NCI-H226 (cell line): ENCODE measurements around the gene ANO10.
A peak's percentile ranks its signal among the peaks of the same experiment; 100 is the strongest.

ENCODE experiments used
- DNase-seq: peaks from one replicate; pipeline ENCODE4 v3.0.0-alpha.2; 2015

Gene ANO10

DNA sequence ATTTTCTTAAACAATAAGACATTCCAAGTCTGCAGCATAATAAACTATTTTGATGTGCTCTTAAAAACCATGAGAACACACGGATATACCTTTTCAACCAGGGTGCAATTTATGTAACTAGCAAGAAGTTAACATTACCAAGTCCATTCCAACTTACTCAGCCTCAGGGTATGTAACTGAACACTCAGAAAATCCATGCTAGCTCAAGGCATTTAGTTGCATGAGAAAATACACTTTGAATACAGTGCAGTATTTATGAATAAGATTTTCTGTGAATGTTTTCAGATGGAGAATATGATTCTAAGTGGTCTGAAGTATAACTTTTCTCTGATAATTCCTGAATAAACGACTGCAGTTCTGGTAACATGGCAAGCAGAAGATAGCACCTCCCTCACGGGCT lies 211.2 kb downstream of the ANO10 start:
- no peak for DNase-seq

DNA sequence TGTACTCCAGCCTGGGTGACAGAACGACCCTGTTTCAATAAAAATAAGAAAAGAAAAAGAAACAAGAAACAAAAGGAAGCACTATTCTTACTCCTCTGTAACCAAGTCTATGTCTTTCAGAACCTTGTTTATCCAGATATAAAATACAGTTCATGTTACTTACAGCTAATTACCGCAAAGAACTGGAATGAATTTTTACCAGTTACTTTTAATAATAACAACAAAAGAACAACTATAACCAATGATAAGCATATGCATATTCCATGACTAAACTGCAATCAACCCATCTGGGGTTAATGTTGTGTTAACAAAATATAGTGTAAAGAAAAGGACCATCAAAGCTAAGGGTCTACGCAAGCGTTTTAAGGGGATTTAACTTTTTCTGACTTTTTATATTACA lies 212.3 kb downstream of the ANO10 start:
- no peak for DNase-seq

DNA sequence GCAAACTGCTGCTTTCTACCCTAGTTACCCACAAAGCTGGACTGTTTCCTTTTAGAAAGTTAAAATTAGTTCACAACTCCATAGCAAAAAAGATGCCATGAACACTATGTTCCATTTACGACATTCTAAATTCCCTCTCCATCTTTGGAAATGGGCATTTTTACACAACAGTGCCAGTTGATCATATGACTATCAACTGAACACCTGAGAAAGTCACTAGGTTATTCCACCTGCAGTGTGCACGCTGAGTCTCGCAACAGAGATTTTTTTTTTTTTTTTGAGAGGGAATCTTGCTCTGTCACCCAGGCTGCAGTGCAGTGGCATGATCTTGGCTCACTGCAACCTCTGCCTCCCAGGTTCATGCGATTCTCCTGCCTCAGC lies 215.2 kb downstream of the ANO10 start:
- no peak for DNase-seq

DNA sequence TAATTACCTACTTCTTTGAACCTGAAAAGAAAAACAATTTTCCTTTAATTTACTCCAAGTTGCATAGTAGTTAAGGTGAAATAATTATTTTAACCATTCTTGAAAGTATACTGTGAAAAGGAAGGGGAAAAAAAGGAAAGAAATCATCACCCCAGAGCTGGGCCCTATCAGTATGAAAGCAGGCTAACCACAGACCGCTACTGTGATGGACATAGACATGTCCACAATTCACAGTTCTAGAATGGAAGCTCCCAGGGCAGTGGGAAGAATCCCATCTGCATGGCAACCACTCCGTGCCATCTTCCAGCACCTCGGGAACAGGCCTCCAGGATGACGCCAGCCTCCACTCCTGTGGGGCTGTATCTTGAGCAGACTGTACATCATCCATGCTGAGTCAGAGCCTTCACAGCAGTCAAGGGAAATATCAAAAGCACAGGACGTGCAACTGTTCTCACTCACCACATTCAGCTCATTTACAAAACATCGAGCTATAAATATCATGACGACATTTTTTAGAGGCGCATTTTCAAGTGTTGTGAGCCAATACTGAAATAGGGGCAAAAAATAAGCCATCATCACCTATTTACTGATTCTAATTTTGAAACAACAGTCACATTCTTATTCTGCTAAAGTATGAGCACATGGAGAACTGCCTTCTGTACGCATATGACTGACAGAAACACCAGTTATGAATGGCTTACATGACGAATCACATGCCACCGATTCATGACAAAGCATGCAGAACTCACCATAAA lies 215.7 kb downstream of the ANO10 start:
- DNase-seq, result no peak

GRCh38 chr3:43400781-43401730 lies 220.8 kb downstream of the ANO10 start:
- no peak for DNase-seq

- DNase-seq, result no peak
Measured at GRCh38 chr3:43400167-43400566, 221.6 kb downstream of the ANO10 start.

DNA sequence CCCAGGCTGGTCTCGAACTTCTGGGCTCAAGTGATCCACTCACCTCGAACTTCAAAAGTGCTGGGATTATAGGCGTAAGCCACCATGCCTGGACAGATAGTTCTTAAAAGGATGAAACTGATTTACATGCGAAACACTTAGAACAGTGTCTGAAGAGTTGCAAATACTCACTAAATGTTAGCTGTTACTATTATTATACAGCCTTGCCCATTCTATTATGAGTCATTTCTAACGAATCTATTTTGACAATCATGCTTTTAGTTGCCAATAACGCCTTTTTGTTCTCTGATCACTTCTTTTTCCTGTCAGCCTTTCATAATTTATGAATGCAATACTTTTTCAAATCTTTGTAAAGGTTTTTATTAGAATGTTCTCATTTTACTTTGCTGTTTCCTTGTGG lies 222.8 kb downstream of the ANO10 start:
- DNase-seq, result no peak

DNA sequence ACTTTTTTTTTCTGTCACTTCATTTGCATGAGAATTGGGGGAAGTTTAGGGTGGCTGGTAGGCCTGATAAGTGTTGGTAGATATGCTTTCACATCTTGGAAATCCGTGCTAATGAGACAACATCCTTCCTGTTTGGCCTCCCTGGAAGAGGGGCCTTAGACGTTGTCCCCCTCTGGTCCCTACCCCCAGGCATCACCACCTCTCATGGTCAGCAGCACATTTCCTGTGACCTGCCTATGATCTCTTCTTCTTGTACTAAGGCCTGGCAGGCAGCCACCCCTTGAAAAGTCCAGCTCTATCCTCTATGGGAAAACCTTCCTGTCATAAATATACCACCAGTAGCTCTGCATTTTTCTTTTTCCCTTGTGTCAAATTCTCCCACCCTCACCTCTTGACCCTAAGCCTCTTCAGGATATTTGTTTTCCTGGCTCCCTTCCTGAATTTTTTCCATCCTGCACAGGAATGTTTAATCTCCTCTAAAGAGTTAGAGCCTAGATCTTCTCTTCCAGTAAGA lies 227.7 kb downstream of the ANO10 start:
- DNase-seq, result peak; percentile 37

DNA sequence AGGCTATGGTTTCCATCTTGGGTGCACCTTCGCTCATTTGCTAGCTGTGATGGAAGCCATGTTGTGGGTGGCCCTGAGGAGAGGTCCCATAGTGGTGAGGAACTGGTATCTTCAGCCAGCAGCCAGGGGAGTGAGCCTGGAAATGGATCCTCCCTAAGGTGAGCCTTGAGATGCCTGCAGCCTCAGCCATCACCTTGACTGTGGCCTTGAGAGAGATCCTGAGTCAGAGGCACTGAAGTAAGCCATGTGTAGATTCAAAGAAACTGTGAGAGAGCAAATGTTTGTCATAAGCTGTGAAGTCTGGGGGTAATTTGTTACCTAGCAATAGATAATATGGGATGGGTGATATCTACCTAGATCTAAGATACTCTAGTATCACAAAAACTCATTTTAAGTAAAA lies 230.2 kb downstream of the ANO10 start:
- no peak for DNase-seq

- DNase-seq, result no peak
Measured at GRCh38 chr3:43390255-43390588, 231.6 kb downstream of the ANO10 start.

DNA sequence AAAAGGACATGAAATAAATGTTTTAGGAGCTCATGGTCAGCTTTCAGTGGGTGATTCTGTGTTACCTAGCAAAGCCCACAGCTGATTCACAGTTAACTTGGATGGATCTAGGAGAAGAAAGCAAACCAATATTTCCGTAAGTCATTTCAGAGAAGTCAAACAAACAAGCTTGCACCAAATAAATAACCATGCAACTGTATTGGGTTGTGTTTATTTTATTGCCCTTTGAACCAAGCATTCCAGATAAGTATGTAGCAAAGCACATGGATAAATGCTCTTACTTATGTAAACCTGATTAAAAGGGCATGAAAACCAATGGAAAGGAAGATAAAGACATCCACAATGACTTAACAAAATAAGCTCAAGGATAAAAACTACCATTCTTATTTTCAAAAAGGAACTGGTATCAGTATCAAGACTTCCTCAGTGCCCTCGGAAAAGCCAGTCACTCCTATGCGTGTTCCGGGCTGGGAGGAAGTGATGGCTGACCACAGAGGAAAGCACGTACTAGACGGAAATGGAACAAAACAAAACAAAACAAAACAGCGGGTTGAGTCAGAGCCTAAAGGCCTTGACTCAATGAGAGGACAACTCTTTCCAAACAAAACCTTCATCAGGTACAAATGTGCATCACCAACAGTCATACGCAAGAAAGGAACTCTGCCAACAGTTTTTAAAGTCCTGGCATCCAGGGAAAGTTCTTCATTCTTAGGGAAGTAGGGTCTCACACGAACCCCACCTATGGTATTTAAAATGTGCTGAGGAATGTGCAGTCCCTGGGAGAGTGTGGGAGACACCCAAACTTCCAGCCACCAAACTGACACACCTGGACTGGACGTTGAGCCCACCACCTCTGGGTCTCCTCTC lies 232.2 kb downstream of the ANO10 start:
- no peak for DNase-seq

DNA sequence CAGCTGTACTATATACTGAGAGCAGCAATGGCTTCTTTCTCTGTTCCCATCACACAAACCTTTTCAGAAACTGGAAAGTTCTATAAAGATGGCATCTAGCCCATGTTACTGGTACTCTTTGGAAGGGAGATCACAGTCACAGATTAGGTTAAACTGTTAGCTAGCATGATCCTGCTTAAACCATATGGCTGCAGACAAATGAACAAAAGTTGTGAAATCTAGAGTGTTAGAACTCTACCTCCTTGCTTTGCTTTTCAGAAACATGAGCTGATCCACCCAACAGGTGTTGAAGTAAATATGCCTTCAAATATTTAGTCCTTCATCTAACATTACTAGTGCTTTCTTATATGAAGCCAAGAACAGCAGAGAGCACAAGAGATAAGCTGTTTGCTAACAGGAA lies 232.9 kb downstream of the ANO10 start:
- DNase-seq, result no peak

DNA sequence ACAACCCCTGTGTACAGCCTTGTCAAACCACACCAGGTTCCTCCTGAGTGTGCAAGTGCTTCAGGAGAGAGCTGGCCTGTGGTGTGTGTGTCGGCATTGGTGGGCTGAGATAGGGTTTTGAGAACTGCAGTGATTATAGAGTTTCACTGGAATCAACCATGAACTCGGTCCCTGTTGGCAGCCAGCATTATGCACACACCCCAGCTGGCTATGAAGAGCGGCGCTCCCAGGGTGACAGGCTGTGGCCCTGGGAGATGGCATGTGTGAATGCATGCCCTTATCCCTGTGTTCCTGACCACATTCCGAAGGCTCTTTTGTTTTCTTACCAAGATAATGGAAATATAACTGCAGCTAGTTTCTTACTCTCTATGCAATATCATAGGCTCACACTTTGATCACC lies 233.6 kb downstream of the ANO10 start:
- no peak for DNase-seq

- no peak for DNase-seq
Measured at GRCh38 chr3:43379343-43379742, 242.5 kb downstream of the ANO10 start.

DNA sequence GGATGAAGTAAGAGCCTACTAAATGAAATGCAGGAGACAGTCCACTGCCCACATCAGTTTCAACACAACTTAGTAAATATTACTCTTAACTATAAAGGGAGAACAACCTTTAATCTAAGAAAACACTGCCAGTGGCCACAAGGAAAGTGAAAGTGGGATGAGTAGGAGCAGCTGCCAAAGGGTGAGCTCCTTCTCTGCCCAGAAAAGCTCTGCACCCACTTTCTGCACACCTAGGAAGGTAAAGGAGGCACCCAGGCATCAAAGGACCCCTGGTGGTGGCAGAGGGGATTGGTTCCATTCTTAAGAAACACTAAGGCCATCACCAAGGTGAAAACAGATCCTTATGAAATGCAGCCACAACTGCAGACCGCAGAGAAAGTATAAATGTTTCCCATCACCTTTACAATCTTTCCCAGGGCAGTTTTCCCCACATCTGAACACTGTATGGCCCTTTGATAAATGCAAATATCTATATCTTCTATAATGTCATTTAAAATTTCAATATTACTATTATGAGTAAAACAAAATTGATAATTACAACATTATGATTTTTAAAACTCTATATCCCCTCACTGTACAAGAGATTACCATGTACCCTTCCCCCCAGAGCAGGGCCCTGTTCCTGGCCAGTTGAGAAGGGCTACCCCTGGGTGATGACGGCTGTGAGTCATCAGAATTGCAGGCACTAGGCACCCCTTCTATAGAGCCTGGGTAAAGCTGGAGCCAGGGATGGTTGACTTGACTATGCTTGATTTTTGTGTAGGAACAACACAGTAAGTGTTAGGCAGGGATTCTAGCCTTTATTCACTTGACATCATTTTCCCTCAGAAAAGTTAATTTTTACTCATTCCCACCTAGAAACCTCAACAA lies 243.5 kb downstream of the ANO10 start:
- peak; percentile 42 for DNase-seq

- no peak for DNase-seq
Measured at GRCh38 chr3:43373560-43373928, 248.3 kb downstream of the ANO10 start.

- no peak for DNase-seq
Measured at GRCh38 chr3:43372809-43373559, 248.8 kb downstream of the ANO10 start.

DNA sequence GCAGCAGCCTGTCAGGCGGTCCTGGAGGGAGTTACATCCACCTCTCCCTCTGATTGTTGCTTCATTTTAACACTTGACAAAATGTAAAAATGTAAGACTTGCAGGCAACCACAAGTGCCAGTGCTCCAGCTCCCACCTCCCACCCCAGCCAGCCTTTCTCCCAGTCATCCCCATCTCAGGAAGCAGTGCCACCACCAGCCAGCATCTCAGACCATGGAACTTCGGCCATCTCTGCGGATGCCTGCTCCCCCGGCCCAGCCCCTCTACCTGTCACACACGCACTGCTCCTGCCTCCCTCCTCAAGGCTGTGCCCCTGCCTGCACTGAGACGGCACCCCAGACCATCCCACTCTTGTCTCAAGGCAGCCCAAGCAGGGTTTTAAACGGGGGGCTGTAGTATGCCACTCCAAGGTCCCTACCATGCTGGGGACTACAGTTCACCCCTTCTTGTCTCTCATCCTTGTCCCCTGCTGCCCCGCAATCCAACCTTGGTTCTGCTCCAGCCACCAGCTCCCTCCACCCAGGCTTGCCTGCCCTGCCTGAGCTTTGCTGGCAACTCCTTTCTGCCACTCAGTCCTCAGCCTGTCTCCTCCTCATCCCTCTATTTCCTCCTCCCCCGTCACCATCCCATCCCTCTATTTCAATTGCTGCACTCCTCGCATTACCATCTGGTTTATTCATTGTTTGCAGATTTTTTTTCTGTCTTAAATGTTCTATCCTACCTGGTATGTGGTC lies 249.6 kb downstream of the ANO10 start:
- no peak for DNase-seq

DNA sequence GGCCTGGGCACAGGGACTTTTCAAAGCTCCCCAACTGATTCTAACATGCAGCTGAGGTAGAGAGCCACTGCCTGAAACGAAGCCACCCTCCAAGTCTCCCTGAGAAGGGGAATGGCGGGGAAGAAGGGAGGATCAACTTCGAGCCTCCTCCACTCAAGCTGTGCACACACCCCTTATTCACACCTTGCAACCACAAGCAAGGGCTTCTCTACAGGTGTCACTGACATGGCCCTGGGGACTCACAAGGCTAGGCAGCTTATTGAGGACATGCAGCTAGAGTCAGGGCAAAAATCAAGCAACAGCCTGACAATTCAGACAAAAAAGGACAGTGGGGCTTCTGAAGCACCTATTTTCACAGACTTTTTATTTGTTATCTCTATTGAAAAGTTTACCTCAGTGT lies 250.3 kb downstream of the ANO10 start:
- no peak for DNase-seq

GRCh38 chr3:43370293-43370980 lies 251.4 kb downstream of the ANO10 start:
- no peak for DNase-seq
